HepG2 (cell line): ENCODE results near the gene RBM12. TPM values are rescaled to one million over a fixed set of nuclear protein-coding genes. Genes with fewer than 3 reads are reported as not detected.

Experiments
- ATAC-seq: fragments of 200-7000 bp; cut with Tn5 transposase; 3 replicates; pipeline ENCODE4 v1.9.1; 2020; ENCODE audit warnings: mild to moderate bottlenecking, moderate library complexity
- BruUV-seq: library from RNA; stranded (reverse); fragments of 400-500 nt; replicated peaks from 2 replicates; lab custom pipeline; 2021; lab: Mats Ljungman, UMichigan
- CTCF ChIA-PET: fragments of 300-600 bp; formaldehyde crosslinking; extraction: SDS; loops from one replicate; lab custom pipeline; 2021; ENCODE audit warnings: low total read pairs, inconsistent platforms, low intra/inter-chr PET ratio; lab: Yijun Ruan, JAX
- POLR2A ChIA-PET: fragments of 350-600 bp; sonication (Branson Sonifier 250); formaldehyde crosslinking; loops from one replicate; lab custom pipeline; 2020; ENCODE audit warnings: antibody characterized with exemption, inconsistent platforms; lab: Yijun Ruan, JAX
- DNase-seq: peaks from one replicate; pipeline ENCODE4 v3.0.0-alpha.2; 2015; ENCODE audit warnings: low spot score
- FAIRE-seq: peaks from 3 replicates; lab custom pipeline; 2011; peaks lifted over from hg19 to GRCh38; lab: Jason Lieb, UNC
- H2AFZ ChIP-seq: one replicate; pipeline ENCODE4 v1.6.1; 2011; ENCODE audit warnings: low read length, inconsistent platforms
- H3K27ac ChIP-seq: fragments of 300-600 bp; 3 replicates; pipeline ENCODE4 v1.8.0; 2011; ENCODE audit warnings: mixed run types, mild to moderate bottlenecking, mixed read lengths, low read length, inconsistent platforms; ENCODE audit not compliant: insufficient read depth; ENCODE audit errors: extremely low read length
- H3K27me3 ChIP-seq, 2 experiments: fragments of 200-600 bp in 1 of 2; 2 replicates in 1 of 2; 3 replicates in 1 of 2; pipeline versions ENCODE4 v1.6.0 to v1.8.0; 2011; ENCODE audit warnings: low read length in 2 of 2, mild to moderate bottlenecking in 2 of 2, moderate library complexity in 2 of 2, inconsistent platforms in 1 of 2; ENCODE audit not compliant: insufficient read depth in 2 of 2, control insufficient read depth in 1 of 2
- H3K36me3 ChIP-seq, 2 experiments: fragments of 200-600 bp in 1 of 2; replicated peaks in 1 of 2; 2 replicates in 1 of 2; 3 replicates in 1 of 2; pipeline versions ENCODE4 v1.5.1 to v1.8.0; 2011; ENCODE audit warnings: low read length in 2 of 2, inconsistent platforms in 1 of 2; ENCODE audit not compliant: insufficient read depth in 2 of 2, control insufficient read depth in 1 of 2
- H3K4me1 ChIP-seq: 2 replicates; pipeline ENCODE4 v1.5.1; 2012; ENCODE audit warnings: low read length, inconsistent platforms; ENCODE audit not compliant: insufficient read depth
- H3K4me2 ChIP-seq: 2 replicates; pipeline ENCODE4 v1.6.0; 2011; ENCODE audit warnings: low read depth, low read length, inconsistent platforms
- H3K4me3 ChIP-seq, 3 experiments: fragments of 200-600 bp in 1 of 3; sonication (generic), shearing (Covaris generic) in 1 of 3; replicated peaks in 1 of 3; 2 replicates each; pipeline ENCODE4 v1.5.1; 2011 to 2016; ENCODE audit warnings: low read length in 3 of 3, inconsistent platforms in 2 of 3, low read depth in 2 of 3, mild to moderate bottlenecking in 2 of 3, control low read depth in 1 of 3, mixed read lengths in 1 of 3; ENCODE audit not compliant: insufficient read depth in 1 of 3
- H3K79me2 ChIP-seq: one replicate; pipeline ENCODE4 v1.6.1; 2011; ENCODE audit warnings: low read length, inconsistent platforms; ENCODE audit not compliant: insufficient read depth
- H3K9ac ChIP-seq: 2 replicates; pipeline ENCODE4 v1.6.0; 2011; ENCODE audit warnings: mild to moderate bottlenecking, low read depth, low read length, inconsistent platforms; ENCODE audit not compliant: insufficient read depth
- H3K9me3 ChIP-seq: 2 replicates; pipeline ENCODE4 v1.5.1; 2012; ENCODE audit warnings: mild to moderate bottlenecking, low read length
- H4K20me1 ChIP-seq: 2 replicates; pipeline ENCODE4 v1.6.0; 2011; ENCODE audit warnings: inconsistent platforms, mild to moderate bottlenecking, low read length, moderate library complexity; ENCODE audit not compliant: insufficient read depth
- AKAP8 ChIP-seq: sonication (generic); formaldehyde crosslinking; IDR thresholded peaks from 2 replicates; pipeline ENCODE4 v1.5.1; 2020; ENCODE audit warnings: mild to moderate bottlenecking, missing genetic modification reagents
- EP300 ChIP-seq, 3 experiments: sonication (generic) in 1 of 3; formaldehyde crosslinking in 1 of 3; IDR thresholded peaks; 2 replicates each; pipeline versions ENCODE4 v1.5.1 to v1.6.1; 2011 to 2020; ENCODE audit warnings: low read depth in 2 of 3, low read length in 2 of 3, borderline replicate concordance in 1 of 3, improper control_type of control experiment in 1 of 3, mild to moderate bottlenecking in 1 of 3, missing genetic modification reagents in 1 of 3, moderate library complexity in 1 of 3
- HMGXB4 ChIP-seq, 2 experiments: sonication (generic) in 1 of 2; formaldehyde crosslinking in 1 of 2; IDR thresholded peaks; 2 replicates each; pipeline versions ENCODE4 v1.4.0 to v1.6.1; 2018 to 2020; ENCODE audit warnings: missing genetic modification reagents in 2 of 2, borderline replicate concordance in 1 of 2, low read depth in 1 of 2, mild to moderate bottlenecking in 1 of 2, missing biosample characterization in 1 of 2
- MYPOP ChIP-seq: sonication (generic); formaldehyde crosslinking; IDR thresholded peaks from 2 replicates; pipeline ENCODE4 v1.8.1; 2023; ENCODE audit warnings: mild to moderate bottlenecking, moderate library complexity, missing genetic modification reagents
- POLR2AphosphoS5 ChIP-seq: IDR thresholded peaks from 2 replicates; pipeline ENCODE4 v1.6.1; 2012; ENCODE audit warnings: low read depth, low read length
- RBM22 ChIP-seq: fragments of 200-400 bp; formaldehyde crosslinking; optimal IDR thresholded peaks from 2 replicates; pipeline ENCODE3; 2017; ENCODE audit warnings: mild to moderate bottlenecking, low read length, moderate library complexity
- SIN3A ChIP-seq: IDR thresholded peaks from 2 replicates; pipeline ENCODE4 v1.6.1; 2011; ENCODE audit warnings: low read depth, mild to moderate bottlenecking, control low read depth, low read length, borderline replicate concordance
- SRSF4 ChIP-seq: fragments of 200-400 bp; formaldehyde crosslinking; IDR thresholded peaks from one replicate; pipeline ENCODE4 v1.6.1; 2018; ENCODE audit warnings: mild to moderate bottlenecking, low read depth, low read length, moderate library complexity; ENCODE audit not compliant: poor library complexity, severe bottlenecking
- TMF1 ChIP-seq: sonication (generic); formaldehyde crosslinking; IDR thresholded peaks from 2 replicates; pipeline ENCODE4 v1.8.1; 2022; ENCODE audit warnings: low read depth, missing genetic modification reagents
- ZBTB38 ChIP-seq: sonication (generic); formaldehyde crosslinking; IDR thresholded peaks from 2 replicates; pipeline ENCODE4 v1.5.1; 2020; ENCODE audit warnings: mild to moderate bottlenecking, missing genetic modification reagents
- ZBTB8A ChIP-seq: sonication (generic); formaldehyde crosslinking; IDR thresholded peaks from 2 replicates; pipeline ENCODE4 v1.4.0; 2020; ENCODE audit warnings: mild to moderate bottlenecking, low read depth, missing genetic modification reagents, borderline replicate concordance
- ZNF136 ChIP-seq: sonication (generic); formaldehyde crosslinking; IDR thresholded peaks from 2 replicates; pipeline ENCODE4 v1.8.1; 2022; ENCODE audit warnings: low read depth, mild to moderate bottlenecking, moderate library complexity, missing genetic modification reagents
- ZNF326 ChIP-seq: sonication (generic); formaldehyde crosslinking; IDR thresholded peaks from 2 replicates; pipeline ENCODE4 v1.4.0; 2020; ENCODE audit warnings: missing genetic modification reagents, borderline replicate concordance
- ZNF598 ChIP-seq: sonication (generic); formaldehyde crosslinking; IDR thresholded peaks from 2 replicates; pipeline ENCODE4 v1.5.1; 2020; ENCODE audit warnings: mild to moderate bottlenecking, missing genetic modification reagents, borderline replicate concordance
- ZNF605 ChIP-seq: sonication (generic); formaldehyde crosslinking; IDR thresholded peaks from 2 replicates; pipeline ENCODE4 v1.8.0; 2022; ENCODE audit warnings: mild to moderate bottlenecking, missing genetic modification reagents
- ZNF788 ChIP-seq: sonication (generic); formaldehyde crosslinking; IDR thresholded peaks from 2 replicates; pipeline ENCODE4 v1.5.0; 2020; ENCODE audit warnings: mild to moderate bottlenecking, missing genetic modification reagents, borderline replicate concordance
- ZNF883 ChIP-seq: sonication (generic); formaldehyde crosslinking; IDR thresholded peaks from 2 replicates; pipeline ENCODE4 v1.5.1; 2020; ENCODE audit warnings: mild to moderate bottlenecking, missing genetic modification reagents; ENCODE audit errors: not compliant biosample characterization
- WGBS: methylation state at CpG from one replicate; pipeline ENCODE4 v1.1.6; 2017; ENCODE audit warnings: low lambda C conversion rate; 5-methylcytosine and 5-hydroxymethylcytosine counted together
- in situ Hi-C: cut with HindIII; loops from 2 replicates; pipeline ENCODE4 v1.10.0; 2017; ENCODE audit warnings: low pct_unique_long_range_greater_than_20kb; ENCODE audit not compliant: extremely low pct_ligation_motif_present
- intact Hi-C: fragments of 100-400 bp; cut with micrococcal nuclease; formaldehyde crosslinking; loops from one replicate; pipeline ENCODE4 v1.10.0; 2022; ENCODE audit not compliant: unreplicated experiment
- polyA plus RNA-seq, 8 experiments: library from polyadenylated mRNA; depleted of rRNA in 3 of 8; stranded (reverse) in 7 of 8; unstranded in 1 of 8; fragments of >200 nt; fragmentation: Illumina TruSeq in 4 of 8; extraction: Trizol in 4 of 8; gene quantifications; 2 replicates each; pipeline versions ENCODE4 v1.2.1 to v1.2.3, GENCODE V29; 2011 to 2016; ENCODE audit warnings: low read depth in 4 of 8, missing spikeins in 1 of 8, mixed read lengths in 1 of 8; ENCODE audit not compliant: insufficient read depth in 1 of 8
- total RNA-seq, 5 experiments: library from RNA; depleted of rRNA; stranded (reverse); fragments of >200 nt; fragmentation: Illumina TruSeq; extraction: Trizol; gene quantifications; 2 replicates each; pipeline ENCODE4 v1.2.3, GENCODE V29; 2016; ENCODE audit warnings: low read depth in 1 of 5
- TF ChIP-seq, protein P1 (sequence below): sonication (generic); formaldehyde crosslinking; IDR thresholded peaks from 2 replicates; pipeline ENCODE4 v1.4.0; 2020; ENCODE audit warnings: missing genetic modification reagents

RBM12 gene
- total and polyA plus RNA-seq, 2 of the 13 experiments (the other 11 are each of a cell fraction or from before 2014, with no cell fraction given): 97.9 to 104 TPM

GRCh38 chr20:35700625-35701148 is 36.0 kb upstream of the RBM12 start:
- WGBS: 97% methylated on average over 7 of the region's 7 CpGs
- Histone ChIP-seq H3K36me3 (peaks cover 13 to 42% of the 10 kb centered on the region in 2 experiments), H2AFZ (no peak overlapping the region), H4K20me1 (peaks cover 35% of the 10 kb centered on the region), H3K9ac (peak overlapping the region; percentile 97; the same call in 1 of the 2 replicates), H3K27me3 (no peaks in the 10 kb centered on the region; a peak in 1 of 5 replicates), H3K79me2 (peaks cover 38% of the 10 kb centered on the region), H3K4me1 (peaks cover 36% of the 10 kb centered on the region), H3K4me3 (peak overlapping the region in 2 of 3 experiments; percentile 90 to 98; a peak in 3 of 6 replicates), H3K4me2 (peak overlapping the region; percentile 82), H3K27ac (peak overlapping the region; percentile 1), H3K9me3 (no peaks in the 10 kb centered on the region)
- ATAC-seq (no peak), DNase-seq (no peak), FAIRE-seq (no peak)
- no TSS peak for BruUV-seq
- in situ Hi-C loops: no loop called here
- intact Hi-C loops: no loop called here
- ChIA-PET POLR2A (interaction anchor here (0.5 to 23.6 kb wide), 10 partner anchors 12 to 246 kb away, joined by 3 to 319 read pairs (median 9); partner anchors contain the start of genes CEP250, CPNE1, RBM12 and RBM39), CTCF (no interaction called here)
- TF ChIP-seq, protein P1, sequence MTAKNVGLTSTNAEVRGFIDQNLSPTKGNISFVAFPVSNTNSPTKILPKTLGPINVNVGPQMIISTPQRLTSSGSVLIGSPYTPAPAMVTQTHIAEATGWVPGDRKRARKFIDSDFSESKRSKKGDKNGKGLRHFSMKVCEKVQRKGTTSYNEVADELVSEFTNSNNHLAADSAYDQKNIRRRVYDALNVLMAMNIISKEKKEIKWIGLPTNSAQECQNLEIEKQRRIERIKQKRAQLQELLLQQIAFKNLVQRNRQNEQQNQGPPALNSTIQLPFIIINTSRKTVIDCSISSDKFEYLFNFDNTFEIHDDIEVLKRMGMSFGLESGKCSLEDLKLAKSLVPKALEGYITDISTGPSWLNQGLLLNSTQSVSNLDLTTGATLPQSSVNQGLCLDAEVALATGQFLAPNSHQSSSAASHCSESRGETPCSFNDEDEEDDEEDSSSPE (CRISPR knock-in tag): no peak
- TF ChIP-seq MYPOP (peak; percentile 16; the same call in 1 of the 2 replicates), POLR2AphosphoS5 (0 out of 2 replicates have a peak, but pooled peaks have one; percentile 16), ZNF326 (CRISPR knock-in tag) (0 out of 2 replicates have a peak, but pooled peaks have one; percentile 46), SRSF4 (peak; percentile 76), ZNF883 (CRISPR knock-in tag) (peak; percentile 54), ZNF136 (CRISPR knock-in tag) (0 out of 2 replicates have a peak, but pooled peaks have one; percentile 61), ZBTB38 (0 out of 2 replicates have a peak, but pooled peaks have one; percentile 0), SIN3A (0 out of 2 replicates have a peak, but pooled peaks have one; percentile 41), ZNF605 (CRISPR knock-in tag) (0 out of 2 replicates have a peak, but pooled peaks have one; percentile 44), ZBTB8A (CRISPR knock-in tag) (0 out of 2 replicates have a peak, but pooled peaks have one; percentile 32), ZNF598 (CRISPR knock-in tag) (peak; percentile 60; the same call in 1 of the 2 replicates), EP300 (IDR thresholded peaks at IDR 0.05; ENCODE audit: low read depth in 2 of 2, low read length in 2 of 2) (no peak), EP300 (CRISPR knock-in tag; IDR thresholded peaks at IDR 0.05; ENCODE audit: borderline replicate concordance) (peak; percentile 18; the same call in 1 of the 2 replicates), AKAP8 (CRISPR knock-in tag) (0 out of 2 replicates have a peak, but pooled peaks have one; percentile 16), TMF1 (CRISPR knock-in tag) (0 out of 2 replicates have a peak, but pooled peaks have one; percentile 3), RBM22 (peak; percentile 96), HMGXB4 (CRISPR knock-in tag; IDR thresholded peaks at IDR 0.05; ENCODE audit: borderline replicate concordance in 1 of 2, low read depth in 1 of 2) (no peak), ZNF788 (CRISPR knock-in tag) (0 out of 2 replicates have a peak, but pooled peaks have one; percentile 24)
